Measurements from ENCODE around the gene ANLN.
A peak's percentile ranks its signal among the peaks of the same experiment; 100 is the strongest.
"Not testable (repeated sequence)": the region's sequence is repeated elsewhere in the genome, so short reads cannot be mapped to it uniquely, and the experiment has no call there.

ANLN gene

DNA sequence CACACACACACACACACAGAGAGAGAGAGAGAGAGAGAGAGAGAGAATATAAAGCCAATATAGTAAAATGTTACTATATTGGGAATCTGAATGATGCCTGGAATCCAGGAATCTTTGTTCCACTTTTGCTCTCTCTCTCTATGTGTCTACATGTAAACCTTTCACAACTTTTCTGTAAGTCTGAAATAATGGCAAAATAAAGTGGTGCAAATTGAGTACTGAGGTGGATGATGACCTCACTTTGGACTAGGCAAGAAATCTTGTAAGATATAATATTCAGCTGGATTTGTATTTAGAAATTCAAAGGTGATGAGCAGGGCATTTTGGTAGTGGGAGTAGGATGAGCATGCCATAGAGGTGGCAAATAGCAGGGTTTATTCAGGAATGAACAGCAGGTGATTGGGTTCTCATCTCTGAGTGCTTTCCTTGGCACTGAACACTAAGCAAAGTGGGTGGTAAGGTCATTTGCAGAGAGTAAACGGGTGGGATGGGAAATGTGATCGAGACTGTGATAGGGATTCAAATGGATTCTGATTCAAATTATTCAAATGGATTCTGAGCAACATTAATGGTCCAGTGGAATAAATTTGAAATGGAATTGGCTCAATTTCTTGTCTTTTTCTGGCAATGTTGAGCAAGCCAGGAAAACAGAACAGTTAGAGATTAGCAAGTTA lies 9.7 kb upstream of the ANLN start:
- no peak for DNase-seq (ENCODE audit: low read depth in 1 of 2, low spot score in 1 of 2)

GRCh38 chr7:36381056-36381455 lies 8.6 kb upstream of the ANLN start:
- DNase-seq (ENCODE audit: low read depth in 1 of 2, low spot score in 1 of 2): no peak

DNA sequence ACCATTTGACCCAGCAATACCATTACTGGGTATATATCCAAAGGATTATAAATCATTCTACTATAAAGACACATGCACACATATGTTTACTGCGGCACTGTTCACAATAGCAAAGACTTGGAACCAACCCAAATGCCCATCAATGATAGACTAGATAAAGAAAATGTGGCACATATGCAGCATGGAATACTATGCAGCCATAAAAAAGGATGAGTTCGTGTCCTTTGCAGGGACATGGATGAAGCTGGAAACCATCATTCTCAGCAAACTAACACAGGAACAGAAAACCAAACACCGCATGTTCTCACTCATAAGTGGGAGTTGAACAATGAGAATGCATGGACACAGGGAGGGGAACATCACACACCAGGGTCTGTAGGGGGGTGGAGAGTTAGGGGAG lies 6.4 kb upstream of the ANLN start:
- DNase-seq (ENCODE audit: low read depth in 1 of 2, low spot score in 1 of 2): not testable (repeated sequence)

DNA sequence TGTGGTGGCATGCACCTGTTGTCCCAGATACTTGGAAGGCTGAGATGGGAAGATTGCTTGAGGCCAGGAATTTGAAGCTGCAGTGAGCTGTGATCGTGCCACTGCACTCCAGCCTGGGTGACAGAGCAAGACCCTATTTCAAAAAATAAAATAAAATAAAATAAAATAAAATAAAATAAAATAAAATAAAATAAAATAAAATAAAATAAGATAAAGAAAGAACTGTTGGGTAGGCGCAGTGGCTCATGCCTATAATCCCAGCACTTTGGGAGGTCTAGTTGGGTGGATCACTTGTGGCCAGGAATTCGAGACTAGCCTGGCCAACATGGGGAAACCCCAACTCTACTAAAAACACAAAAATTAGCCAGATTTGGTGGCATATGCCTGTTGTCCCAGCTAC lies 4.0 kb upstream of the ANLN start:
- not testable (repeated sequence) for DNase-seq (ENCODE audit: low read depth in 1 of 2, low spot score in 1 of 2)

- no peak for DNase-seq (ENCODE audit: low read depth in 1 of 2, low spot score in 1 of 2)
These were observed 2.0 kb upstream of the ANLN start for GRCh38 chr7:36387435-36388231.

- DNase-seq (ENCODE audit: low read depth in 1 of 2, low spot score in 1 of 2): no peak
These were observed 1.2 kb upstream of the ANLN start for GRCh38 chr7:36388423-36388822.

DNA sequence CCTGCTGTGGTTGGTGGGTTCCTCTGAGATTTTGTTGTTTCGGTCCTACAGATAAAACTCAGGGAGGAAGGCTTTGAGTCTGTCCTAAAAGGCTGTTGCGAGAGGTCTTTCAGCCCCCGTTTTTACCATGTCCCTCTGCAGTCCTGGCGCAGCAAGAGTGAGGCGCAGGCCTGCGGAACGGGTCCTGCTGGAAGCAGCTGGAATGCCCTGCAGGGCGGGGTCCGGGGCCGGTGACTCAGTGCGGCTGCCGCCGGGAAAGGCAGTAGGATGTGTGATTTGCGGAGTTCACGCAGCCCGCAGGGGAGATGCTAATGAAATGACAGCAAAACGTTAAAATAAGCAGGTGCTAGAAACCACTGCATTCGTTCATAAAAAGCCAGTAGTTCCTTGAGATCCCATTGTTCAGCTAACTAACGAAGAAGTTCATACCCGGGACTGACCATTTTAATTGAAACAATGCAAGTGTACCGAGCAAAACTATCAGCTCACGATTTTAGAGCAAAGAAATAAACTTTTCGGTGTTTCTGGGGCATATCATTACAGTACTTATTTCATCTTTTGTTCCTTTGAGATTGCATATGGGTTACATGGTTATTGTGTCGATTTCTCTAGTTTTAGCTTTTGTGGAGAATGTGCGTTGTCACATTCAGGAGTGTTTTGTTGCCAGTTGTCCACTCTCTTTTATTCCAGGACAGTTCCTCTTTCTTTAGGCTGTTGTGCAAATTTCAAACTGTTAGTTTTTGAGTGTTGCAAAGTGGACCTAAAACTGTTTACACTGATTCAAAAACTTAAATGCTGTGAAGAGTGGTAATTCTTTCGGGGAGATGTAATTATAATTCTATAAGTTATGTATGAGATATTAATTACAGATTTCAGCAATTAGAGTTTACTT lies 783 bp downstream of the ANLN start:
- peak in 1 of 2 donors; percentile 35 for DNase-seq (ENCODE audit: low read depth in 1 of 2, low spot score in 1 of 2)

GRCh38 chr7:36391436-36392198 lies 2.0 kb downstream of the ANLN start:
- no peak for DNase-seq (ENCODE audit: low read depth in 1 of 2, low spot score in 1 of 2)

DNA sequence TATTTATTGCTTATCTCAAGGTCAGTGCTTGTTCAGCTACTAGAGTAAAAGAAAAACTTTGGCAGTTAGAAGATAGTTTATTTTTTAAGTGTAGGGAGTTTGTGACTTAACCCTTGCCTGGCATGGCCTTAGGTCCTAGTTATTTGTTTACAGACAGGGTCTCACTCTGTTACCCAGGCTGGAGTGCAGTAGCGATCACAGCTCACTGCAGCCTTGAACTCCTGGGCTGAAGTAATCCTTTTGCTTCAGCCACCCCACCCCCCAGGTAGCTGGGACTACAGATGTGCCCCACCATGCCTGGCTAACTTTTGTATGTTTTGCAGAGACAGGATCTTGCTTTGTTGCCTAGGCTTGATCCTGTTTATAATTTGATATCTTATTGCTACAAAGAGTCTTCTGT lies 4.2 kb downstream of the ANLN start:
- no peak for DNase-seq (ENCODE audit: low read depth in 1 of 2, low spot score in 1 of 2)

DNA sequence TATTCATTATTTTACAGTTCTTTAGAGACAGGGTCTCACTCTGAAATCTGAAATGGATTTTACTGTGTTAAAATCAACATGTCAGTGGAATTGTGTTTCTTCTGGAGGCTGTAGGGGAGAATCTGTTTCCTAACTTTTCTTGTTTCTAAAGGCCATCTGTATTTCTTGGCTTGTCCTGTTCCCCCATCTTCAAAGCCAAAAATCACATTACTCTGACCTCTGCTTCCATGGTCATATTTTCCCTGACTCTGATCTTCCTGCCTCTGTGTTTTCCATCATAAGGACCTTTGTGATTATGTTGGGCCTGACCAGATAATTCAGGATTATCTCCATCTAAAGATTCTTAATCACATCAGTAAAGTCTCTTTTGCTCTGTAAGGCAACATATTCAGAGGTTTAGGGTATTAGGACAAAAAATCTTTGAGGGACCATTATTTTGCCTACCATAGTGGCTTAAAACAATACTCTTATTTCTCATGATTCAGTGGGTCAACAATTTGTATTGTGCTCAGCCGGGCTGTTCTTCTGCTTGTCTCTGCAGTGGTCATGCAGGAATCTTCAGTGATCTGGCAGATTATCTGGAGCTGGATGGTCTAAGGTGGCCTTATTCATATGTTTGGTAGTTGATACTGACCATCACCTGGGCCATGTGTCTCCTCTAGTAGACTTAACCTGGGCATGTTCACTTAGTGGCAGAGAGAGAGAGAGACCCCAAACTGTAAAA lies 5.7 kb downstream of the ANLN start:
- no peak for DNase-seq (ENCODE audit: low read depth in 1 of 2, low spot score in 1 of 2)

DNA sequence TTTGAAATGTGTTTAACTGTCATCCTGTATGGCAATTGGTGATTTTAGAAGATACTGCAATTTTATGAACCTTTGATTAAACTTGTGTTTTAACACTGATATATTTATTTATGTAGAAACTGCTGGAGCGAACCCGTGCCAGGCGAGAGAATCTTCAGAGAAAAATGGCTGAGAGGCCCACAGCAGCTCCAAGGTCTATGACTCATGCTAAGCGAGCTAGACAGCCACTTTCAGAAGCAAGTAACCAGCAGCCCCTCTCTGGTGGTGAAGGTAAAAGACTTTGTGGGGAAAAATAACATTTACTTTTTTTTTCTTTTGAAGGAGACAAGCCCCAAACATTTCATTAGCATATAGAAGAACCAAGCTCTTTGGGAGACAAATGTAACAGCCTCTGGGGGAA lies 6.5 kb downstream of the ANLN start:
- DNase-seq (ENCODE audit: low read depth in 1 of 2, low spot score in 1 of 2): no peak

DNA sequence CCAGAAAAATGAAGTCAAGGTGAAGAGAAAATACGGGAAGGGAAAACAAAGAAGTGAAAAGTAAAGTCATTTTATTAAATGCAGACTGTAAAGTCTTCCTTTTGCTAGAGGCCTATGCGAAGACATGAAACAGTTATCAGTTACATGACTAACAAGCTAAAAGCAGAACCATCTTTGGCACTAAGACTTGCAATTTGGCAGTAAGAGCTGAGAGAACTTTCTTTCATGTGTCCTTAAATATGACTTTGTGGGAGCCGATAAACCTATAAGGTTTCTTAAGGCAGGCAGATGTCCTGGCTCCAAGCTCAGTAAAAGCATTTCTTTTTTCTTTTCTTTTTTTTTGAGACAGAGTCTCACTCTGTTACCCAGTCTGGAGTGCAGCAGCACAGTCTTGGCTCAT lies 10.4 kb downstream of the ANLN start:
- no peak for DNase-seq (ENCODE audit: low read depth in 1 of 2, low spot score in 1 of 2)

GRCh38 chr7:36400606-36401005 lies 10.9 kb downstream of the ANLN start:
- no peak for DNase-seq (ENCODE audit: low read depth in 1 of 2, low spot score in 1 of 2)

DNA sequence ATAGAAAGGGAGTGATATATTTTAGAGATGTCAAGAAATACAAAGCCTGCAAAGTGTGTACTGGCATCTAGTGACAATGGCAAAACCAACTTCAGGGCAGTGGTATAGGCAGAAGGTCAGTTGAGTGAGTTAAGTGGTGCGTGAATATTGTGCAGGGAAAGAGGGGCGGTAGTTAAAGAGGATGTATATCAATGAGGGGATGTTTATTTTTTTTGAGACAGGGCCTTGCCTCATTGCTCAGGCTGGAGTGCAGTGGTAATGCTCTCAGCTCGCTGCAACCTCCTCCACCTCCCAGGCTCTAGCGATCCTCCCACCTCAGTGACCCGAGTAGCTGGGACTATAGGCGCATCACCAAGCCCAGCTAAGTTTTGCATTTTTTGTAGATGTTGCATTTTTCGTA lies 13.8 kb downstream of the ANLN start:
- DNase-seq (ENCODE audit: low read depth in 1 of 2, low spot score in 1 of 2): no peak

GRCh38 chr7:36404639-36405408 lies 15.2 kb downstream of the ANLN start:
- DNase-seq (ENCODE audit: low read depth in 1 of 2, low spot score in 1 of 2): no peak

- no peak for DNase-seq (ENCODE audit: low read depth in 1 of 2, low spot score in 1 of 2)
These were observed 15.7 kb downstream of the ANLN start for GRCh38 chr7:36405409-36405803.

GRCh38 chr7:36406156-36406555 lies 16.5 kb downstream of the ANLN start:
- no peak for DNase-seq (ENCODE audit: low read depth in 1 of 2, low spot score in 1 of 2)

GRCh38 chr7:36407636-36408550 lies 18.2 kb downstream of the ANLN start:
- DNase-seq (ENCODE audit: low read depth in 1 of 2, low spot score in 1 of 2): no peak

GRCh38 chr7:36408589-36408988 lies 18.9 kb downstream of the ANLN start:
- no peak for DNase-seq (ENCODE audit: low read depth in 1 of 2, low spot score in 1 of 2)

All from activated T-helper 1 cell treated with anti-CD3 and anti-CD28 coated beads, Interleukin-2, amount 50 U/mL, for 16 hours (primary cell).